ENCODE measurements around the gene DNER.
A peak's percentile ranks its signal among the peaks of the same experiment; 100 is the strongest.
"Not testable (repeated sequence)": the region's sequence is repeated elsewhere in the genome, so short reads cannot be mapped to it uniquely, and the experiment has no call there.

Gene DNER

DNA sequence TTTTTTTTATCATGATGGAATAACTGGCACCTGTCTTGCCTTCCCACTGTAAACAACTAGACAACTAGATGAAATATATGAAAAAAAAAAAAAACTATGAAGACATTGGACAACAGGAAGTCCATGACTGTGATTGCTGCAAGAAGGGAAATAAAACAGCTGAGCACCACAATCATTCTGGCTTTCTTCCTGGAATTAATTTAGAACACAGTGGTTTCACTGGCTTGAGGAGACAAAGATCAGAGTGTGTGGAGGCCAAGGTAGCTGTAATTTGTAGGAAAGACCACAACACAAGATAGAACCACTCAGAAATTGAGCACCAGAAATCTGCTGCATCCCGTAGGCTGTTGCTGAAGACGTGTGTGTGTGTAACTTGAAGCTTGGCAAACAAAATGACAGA lies 322.2 kb downstream of the DNER start:
- DNase-seq (ENCODE audit: low spot score) = peak; percentile 49

DNA sequence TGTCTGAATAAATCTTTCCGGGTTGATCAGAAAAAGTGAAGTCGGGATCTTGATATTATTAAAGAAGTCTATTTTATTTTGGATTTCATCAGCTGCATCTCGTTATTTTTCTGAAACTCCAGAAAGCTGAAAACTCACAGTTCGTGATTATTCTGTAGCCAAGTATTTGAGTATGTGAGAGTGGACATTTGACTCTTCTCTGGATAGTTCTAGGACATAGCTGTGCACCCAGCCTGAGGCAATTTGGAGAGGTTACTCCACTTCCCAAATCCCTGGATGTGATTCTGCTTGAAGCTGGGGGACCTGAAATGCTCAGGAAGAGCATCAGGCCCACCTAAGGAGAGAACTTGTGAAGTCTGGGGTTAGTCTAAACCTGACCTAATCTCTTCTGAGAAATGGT lies 325.6 kb downstream of the DNER start:
- DNase-seq (ENCODE audit: low spot score) = no peak

- peak; percentile 35 for DNase-seq (ENCODE audit: low spot score)
Observed at GRCh38 chr2:229387866-229388265, 326.5 kb downstream of the DNER start.

DNA sequence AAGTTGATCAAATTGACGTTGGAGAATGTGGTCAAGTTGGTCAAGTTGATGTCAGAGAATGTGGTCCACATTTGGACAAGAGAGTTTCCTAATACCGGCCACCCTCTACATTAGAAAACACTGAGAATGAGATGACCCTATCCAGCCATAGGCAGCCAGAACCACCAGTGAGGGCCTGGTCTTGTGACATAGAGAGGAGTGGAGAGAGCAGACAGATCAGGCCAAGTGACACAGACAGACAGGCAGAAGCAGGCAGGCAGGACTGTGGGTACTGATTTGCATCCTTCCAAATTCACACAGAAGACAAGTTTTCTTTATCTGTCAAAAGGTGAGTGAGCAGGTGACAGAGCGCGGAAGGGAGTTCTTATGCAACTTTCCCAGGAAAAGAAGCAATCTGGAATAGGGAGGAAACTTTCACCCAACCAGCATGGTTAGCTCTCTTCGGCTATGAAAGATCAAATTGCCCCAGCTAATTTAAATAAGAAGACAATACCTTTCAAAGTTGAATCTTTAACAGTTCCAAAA lies 334.2 kb downstream of the DNER start:
- DNase-seq (ENCODE audit: low spot score) = no peak

DNA sequence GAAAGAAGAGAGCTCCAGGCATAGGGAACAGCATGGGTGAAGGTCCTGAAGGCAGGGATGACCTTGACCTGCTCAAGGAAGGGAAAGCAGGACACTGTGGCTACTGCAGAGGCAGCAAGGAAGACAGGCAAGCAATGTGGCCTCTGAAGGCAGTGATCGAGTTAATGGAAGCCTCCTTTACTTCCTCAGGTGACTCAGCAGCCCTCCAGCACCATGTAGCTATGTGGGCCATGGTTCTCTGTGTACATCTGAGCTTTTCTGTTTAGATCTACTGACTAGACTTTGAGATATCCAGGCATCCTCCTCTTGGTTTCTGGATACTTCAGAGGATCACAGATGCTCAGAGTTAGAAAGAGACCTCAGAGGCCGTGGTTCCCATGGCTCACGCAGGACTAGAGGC lies 336.0 kb downstream of the DNER start:
- DNase-seq (ENCODE audit: low spot score) = no peak

GRCh38 chr2:229376866-229377265 lies 337.5 kb downstream of the DNER start:
- DNase-seq (ENCODE audit: low spot score) = no peak

DNA sequence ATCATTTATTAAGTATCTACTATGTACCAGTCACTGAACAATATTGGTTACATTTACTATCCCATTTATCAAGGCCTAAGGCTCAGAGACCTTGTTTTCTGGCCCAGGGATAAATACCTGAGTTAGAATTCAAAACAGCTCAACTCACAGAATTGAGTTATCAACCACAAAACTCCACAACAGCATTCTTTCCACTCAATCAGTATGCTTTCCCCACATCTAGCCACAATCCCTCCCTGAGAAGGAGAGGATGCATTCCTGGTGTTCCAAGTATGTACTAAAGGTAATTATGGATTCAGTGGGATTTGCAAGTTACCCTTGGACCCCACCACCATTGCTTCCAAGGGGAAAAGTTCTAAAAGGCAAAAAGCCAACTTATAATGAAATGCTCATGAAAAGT lies 339.1 kb downstream of the DNER start:
- DNase-seq (ENCODE audit: low spot score) = no peak

DNA sequence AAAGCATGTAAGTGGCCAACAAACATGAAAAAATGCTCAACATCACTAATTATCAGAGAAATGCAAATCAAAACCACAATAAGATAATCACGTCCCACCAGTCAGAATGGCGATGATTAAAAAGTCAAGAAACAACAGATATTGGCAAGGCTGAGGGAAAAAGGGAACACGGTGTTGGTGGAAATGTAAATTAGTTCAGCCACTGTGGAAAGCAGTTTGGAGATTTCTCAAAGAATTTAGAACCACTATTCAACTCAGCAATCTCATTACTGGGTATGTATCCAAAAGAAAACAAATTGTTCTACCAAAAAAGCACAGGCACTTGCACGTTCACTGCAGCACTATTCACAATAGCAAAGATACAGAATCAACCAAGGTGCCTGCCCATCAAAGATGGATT lies 341.0 kb downstream of the DNER start:
- not testable (repeated sequence) for DNase-seq (ENCODE audit: low spot score)

GRCh38 chr2:229372207-229372606 lies 342.1 kb downstream of the DNER start:
- DNase-seq (ENCODE audit: low spot score) = no peak

DNA sequence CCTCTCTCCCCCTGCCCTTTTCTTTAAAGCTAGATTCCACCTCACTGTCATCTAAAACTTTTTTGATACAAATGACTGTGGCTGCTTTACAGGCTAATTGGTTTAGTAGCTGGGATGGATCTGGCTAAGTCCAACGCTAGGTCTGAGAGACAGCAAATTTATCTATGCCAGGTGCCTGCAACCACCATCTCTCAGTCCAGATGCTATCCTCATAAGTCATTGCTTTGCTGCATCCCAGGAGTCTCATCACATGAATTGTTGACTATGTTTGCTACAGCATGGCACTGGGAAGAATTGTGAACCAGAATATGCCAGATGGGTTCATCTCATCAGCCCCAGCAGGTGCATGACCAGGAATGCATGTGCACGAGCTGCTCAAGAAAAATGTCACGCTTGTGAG lies 343.3 kb downstream of the DNER start:
- DNase-seq (ENCODE audit: low spot score) = no peak

DNA sequence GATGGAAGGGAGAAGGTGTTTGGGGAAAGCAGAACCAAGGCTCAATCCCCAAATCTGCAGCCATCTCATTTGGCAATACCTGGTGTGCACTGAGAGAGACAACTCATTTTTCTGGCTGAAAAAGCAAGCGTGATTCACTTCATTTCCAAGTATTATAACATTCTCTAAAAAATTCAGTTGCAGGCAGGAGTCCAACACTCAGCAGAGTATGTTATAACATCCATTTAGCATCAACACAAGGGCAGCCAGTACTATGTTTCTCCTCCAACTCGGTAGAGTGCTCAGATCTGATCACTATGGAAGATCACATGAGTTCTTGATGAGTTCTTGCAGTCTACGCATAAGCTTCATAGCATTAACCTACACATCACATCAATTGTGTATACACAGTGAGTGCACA lies 343.8 kb downstream of the DNER start:
- DNase-seq (ENCODE audit: low spot score) = no peak

GRCh38 chr2:229363185-229363814 lies 351.1 kb downstream of the DNER start:
- DNase-seq (ENCODE audit: low spot score) = no peak

DNA sequence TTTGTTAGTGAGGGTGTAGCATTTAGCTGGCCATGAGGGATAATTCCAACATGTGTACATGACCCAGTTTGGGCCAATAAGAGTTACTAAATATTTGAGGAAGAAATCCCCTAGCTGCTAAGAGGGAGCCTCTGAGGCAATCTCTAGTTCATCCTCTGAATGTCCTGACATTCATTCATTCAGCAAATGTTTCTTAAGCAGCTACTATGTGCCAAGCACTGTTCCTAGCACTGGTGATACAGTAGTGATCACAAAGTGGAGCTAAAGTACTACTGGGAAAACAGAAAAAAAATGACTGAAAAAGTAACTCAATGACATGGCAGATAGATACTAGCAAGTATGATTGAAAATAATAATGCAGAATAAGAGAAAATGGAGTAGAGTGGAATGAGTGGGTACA lies 363.5 kb downstream of the DNER start:
- DNase-seq (ENCODE audit: low spot score) = no peak

DNA sequence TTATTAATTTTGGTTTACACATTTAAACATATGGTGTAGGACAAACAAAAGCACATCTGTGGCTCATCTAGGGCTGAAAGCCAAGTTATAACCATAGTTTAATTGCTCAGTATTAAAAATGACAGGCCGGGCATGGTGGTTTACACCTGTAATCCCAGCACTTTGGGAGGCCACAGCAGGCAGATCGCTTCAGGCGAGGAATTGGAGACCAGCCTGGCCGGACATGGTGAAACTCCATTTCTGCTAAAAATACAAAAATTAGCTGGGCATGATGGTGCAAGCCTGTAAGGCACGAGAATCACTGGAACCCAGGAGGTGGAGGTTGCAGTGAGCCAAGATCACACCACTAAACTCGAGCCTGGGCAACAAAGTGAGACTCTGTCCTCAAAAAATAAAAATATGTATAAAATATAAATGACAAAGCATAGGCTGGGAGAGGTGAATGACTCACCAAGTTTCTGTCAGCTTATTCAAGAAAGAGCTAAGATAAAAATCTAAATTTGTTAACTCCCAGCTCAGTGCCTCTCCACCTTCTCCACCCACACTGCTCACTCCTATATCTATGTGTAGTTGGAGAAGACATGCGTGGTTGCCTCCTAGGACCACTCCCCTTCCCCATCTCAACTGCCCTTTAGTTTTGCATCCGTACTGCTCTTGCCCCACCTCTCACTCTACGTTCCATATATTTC lies 364.1 kb downstream of the DNER start:
- DNase-seq (ENCODE audit: low spot score) = no peak

- no peak for DNase-seq (ENCODE audit: low spot score)
Observed at GRCh38 chr2:229348128-229348527, 366.2 kb downstream of the DNER start.

DNA sequence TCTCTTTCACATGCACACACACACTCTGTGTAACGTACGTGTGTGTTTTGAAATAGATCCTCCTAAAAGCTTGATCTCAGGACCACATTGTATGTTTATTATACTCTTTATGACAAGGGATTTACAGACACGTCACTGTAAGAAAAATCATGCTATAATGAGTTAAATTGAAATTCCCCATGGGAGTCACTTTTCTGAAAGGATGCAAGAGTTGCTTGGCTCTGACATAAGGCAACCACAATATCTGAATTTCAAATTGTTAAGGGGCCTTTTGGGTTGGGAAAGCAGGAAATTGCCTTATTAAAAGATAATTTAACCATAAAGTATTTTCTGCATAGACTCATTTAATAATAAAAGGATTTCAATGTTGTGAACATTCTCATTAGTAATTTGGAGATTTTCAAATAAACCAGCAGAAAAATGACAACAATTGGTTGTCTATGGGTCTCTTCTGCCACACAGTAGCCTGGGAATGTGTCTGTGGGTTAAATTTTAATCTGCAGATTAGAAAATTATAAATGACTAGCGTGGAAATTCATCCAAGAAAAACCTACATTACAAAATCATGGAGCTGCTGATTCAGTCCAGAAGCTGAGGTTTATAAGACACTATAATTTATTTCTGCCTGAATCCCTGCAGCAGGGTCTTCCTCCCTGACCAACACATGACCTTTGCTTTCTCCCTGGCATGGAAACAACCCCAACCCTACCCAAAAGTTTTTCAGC lies 367.4 kb downstream of the DNER start:
- DNase-seq (ENCODE audit: low spot score) = no peak

DNA sequence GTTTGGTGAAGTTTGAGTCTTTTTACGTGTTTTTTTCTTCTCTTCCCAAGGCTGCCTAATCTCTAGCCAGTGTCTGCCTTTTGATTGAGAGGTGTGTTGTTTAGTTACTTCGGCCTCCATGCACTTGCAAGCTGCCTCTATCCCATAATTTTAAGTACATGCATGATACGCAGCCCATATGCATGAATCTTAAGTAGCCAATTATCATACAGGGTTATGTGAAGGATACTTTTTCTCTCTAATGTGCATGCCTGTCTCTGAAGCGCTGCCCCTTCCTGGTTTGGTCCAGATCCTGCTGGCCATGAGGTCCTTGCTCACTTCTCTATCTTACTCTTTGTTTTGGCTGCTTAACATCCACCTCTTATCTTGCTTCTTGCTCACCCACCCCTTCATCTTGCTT lies 369.4 kb downstream of the DNER start:
- DNase-seq (ENCODE audit: low spot score) = no peak

GRCh38 chr2:229344151-229344551 lies 370.2 kb downstream of the DNER start:
- DNase-seq (ENCODE audit: low spot score) = no peak

- DNase-seq (ENCODE audit: low spot score) = no peak
Observed at GRCh38 chr2:229343661-229344060, 370.7 kb downstream of the DNER start.

GRCh38 chr2:229342376-229342775 lies 372.0 kb downstream of the DNER start:
- DNase-seq (ENCODE audit: low spot score) = peak; percentile 15

GRCh38 chr2:229340086-229340760 lies 374.1 kb downstream of the DNER start:
- no peak for DNase-seq (ENCODE audit: low spot score)

DNA sequence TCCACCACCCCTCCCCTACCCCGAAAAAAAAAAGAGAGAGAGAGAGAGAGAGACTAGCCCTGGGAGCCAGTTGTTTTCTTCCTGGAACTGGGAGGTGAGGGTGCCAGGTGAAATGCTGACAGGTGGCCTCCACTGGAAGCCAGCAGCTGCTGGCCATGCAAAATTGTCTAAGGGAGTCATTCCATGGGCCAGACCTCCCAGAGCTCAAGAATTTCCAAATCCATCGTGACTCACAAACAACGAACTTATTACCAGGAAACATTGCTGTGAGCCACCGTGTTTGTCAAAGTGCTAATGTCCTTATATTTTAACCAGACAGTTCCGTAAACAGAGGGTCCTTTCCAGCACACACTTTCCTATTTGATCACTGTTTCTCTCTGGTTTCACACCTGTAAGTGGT lies 374.7 kb downstream of the DNER start:
- DNase-seq (ENCODE audit: low spot score) = no peak

DNA sequence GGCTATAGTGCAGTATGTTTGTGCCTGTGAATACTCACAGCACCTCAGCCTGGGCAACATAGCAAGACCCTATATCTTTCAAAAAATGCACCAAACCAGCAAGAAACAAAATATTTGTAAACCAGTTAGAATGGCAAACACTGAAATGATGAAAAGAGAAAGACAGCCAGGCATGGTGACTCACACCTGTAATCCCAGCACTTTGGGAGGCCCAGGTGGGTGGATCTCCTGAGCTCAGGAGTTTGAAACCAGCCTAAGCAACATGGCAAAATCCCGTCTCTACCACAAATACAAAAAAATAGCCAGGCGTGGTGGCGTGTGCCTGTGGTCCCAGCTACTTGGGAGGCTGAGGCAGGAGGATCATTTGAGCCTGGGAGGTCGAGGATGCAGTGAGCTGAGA lies 375.2 kb downstream of the DNER start:
- not testable (repeated sequence) for DNase-seq (ENCODE audit: low spot score)

Data from globus pallidus (tissue), 1 donor.